ENCODE measurements around the gene SREBF1. TPM values are rescaled to one million over a fixed set of nuclear protein-coding genes. Genes with fewer than 3 reads are reported as not detected.

SREBF1 gene
- total and polyA plus RNA-seq, 2 experiments from 2014 or later = 39.6 to 85.3 TPM

- DNase-seq (ENCODE audit: low spot score) (no peak), ATAC-seq (no peak)
- peaks cover 14% of the 10 kb centered on the region for H3K27me3 Mint-ChIP-seq (ENCODE audit: insufficient read depth, low read depth, poor library complexity)
- H3K27ac Mint-ChIP-seq = no peak overlapping the region
- no peak overlapping the region for H3K4me2 ChIP-seq
- peaks cover 20% of the 10 kb centered on the region for H3K4me1 ChIP-seq (ENCODE audit: insufficient read depth)
- H3K79me2 ChIP-seq (replicated peaks; ENCODE audit: insufficient read depth) = no peaks in the 10 kb centered on the region
- H3K9me2 ChIP-seq (ENCODE audit: insufficient read depth) = no peaks in the 10 kb centered on the region
- H3K27ac ChIP-seq (ENCODE audit: low read depth) = no peak overlapping the region
- H3K4me3 Mint-ChIP-seq = no peak overlapping the region
- H3K4me1 Mint-ChIP-seq = peaks cover 39% of the 10 kb centered on the region
- no peaks in the 10 kb centered on the region; the same call in 1 of the 2 replicates for H4K20me1 ChIP-seq (replicated peaks; ENCODE audit: insufficient read depth)
- no peaks in the 10 kb centered on the region for H3K36me3 ChIP-seq (ENCODE audit: insufficient read depth)
- no peaks in the 10 kb centered on the region for H3K9me3 Mint-ChIP-seq
- TF ChIP-seq POLR2AphosphoS5 (IDR thresholded peaks at IDR 0.05; ENCODE audit: low read depth) (no peak), STAT1 (IDR thresholded peaks at IDR 0.05; ENCODE audit: unreplicated experiment) (no peak), REST (IDR thresholded peaks at IDR 0.05; ENCODE audit: unreplicated experiment) (no peak), EZH2phosphoT487 (IDR thresholded peaks at IDR 0.05; ENCODE audit: unreplicated experiment) (no peak), ZNF114 (CRISPR knock-in tag; IDR thresholded peaks at IDR 0.05) (no peak), ZNF462 (CRISPR knock-in tag; IDR thresholded peaks at IDR 0.05) (no peak), JUNB (IDR thresholded peaks at IDR 0.05; ENCODE audit: unreplicated experiment) (no peak), CTCF (conservative IDR thresholded peaks at IDR 0.05; ENCODE audit: low read depth in 2 of 2) (no peak)
- H3K36me3 Mint-ChIP-seq (ENCODE audit: low read depth) = no peaks in the 10 kb centered on the region
- H3K27me3 ChIP-seq (ENCODE audit: insufficient read depth) = 0 out of 2 replicates have a peak, but pooled peaks cover 3% of the 10 kb centered on the region
- H2AFZ ChIP-seq = no peak overlapping the region
- peaks cover 14% of the 10 kb centered on the region for H3F3A ChIP-seq (replicated peaks; ENCODE audit: low read depth)
- no peak overlapping the region for H3K4me3 ChIP-seq
Measured at GRCh38 chr17:17871913-17872312, 35.1 kb upstream of the SREBF1 start.
